Lung microvascular endothelial cell (primary cell): Measurements from ENCODE around the gene IRX4. TPM values are rescaled to one million over a fixed set of nuclear protein-coding genes. Genes with fewer than 3 reads are reported as not detected.
A peak's percentile ranks its signal among the peaks of the same experiment; 100 is the strongest.

Experiments used
- DNase-seq, 2 donors: peaks; one replicate each; pipeline versions ENCODE4 v3.0.0 to v3.0.0-alpha.2; 2010; ENCODE audit warnings: low read depth in 2 of 2
- total RNA-seq: library from RNA; depleted of rRNA; stranded (reverse); fragments of >200 nt; gene quantifications from 2 replicates; pipeline ENCODE4 v1.2.1, GENCODE V29; 2014

Gene IRX4
- not detected in 2 replicates for total RNA-seq

DNA sequence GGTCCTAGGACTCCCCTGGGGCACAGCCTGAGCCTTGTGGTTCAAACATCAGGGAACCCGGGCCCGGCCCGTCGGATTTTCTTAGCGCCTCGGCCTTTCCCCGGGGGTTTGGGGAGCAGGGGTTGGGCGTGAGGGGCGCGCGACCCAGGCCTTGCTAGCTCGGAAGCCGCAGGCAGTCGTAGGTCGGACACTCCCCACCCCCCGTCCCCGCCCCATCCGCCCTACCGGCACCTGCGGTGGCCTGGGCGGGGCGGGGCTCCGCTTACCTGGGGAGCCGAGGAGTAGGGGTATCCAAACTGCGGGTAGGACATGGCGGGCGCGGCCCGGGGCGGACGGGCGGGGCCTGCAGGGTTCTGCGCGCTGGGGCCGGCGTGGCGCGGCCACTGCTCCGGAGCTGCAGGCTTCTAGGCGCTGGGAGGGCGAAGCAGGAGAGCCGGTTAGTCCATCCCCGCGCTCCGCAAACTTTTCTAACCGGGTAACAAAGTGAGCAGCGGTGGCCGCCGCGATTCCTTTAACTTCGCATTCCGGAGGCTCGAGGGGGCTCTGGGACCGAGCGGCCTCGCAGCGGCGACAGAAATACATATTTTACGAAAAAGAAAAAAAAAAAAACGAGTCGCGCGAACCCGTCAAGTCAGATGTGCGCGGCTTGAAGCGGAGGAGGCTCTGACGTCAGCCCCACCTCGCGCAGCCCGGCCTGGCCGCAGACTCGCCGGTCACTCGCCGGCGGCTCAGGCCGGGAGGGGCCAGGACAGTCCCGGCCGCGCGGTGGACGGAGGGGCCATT lies at the start of gene IRX4:
Gene IRX4 (minus strand): TSS at position 589 of the 783 bp plus-strand sequence. CDS start 278 bp downstream, at position 311.
- peak; percentile 10 to 14 for DNase-seq

DNA sequence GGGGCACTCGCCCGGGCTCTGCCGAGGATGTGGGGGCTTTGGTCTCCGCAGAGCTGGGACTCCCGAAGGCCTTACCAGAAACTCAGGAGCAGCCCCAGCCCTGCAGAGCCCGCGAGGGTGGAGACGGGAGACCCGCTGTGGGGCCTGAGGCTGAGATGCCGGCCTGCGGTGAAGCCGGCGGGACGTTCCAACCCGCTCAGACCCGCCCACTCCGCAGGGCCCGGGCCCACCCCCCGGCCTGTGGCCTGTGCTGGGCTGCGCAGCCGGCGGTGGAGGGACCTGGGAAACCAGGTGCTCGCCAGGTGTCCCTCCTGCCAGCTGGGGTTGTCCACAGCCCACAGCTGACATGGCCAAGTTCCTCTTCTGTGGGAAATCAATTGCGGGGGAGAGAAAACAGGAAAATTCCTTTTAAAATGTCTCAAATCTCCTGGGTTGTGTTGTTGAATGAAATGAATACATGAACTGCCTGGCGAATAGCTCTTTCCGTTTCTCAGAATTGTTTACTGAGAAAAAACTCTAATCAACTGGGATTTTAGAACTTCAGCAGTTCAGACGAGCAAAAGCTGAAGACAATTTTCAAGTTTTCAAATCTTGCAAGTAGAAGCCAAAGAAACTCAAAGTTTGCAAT lies 49.0 kb upstream of the IRX4 start:
- no peak for DNase-seq

DNA sequence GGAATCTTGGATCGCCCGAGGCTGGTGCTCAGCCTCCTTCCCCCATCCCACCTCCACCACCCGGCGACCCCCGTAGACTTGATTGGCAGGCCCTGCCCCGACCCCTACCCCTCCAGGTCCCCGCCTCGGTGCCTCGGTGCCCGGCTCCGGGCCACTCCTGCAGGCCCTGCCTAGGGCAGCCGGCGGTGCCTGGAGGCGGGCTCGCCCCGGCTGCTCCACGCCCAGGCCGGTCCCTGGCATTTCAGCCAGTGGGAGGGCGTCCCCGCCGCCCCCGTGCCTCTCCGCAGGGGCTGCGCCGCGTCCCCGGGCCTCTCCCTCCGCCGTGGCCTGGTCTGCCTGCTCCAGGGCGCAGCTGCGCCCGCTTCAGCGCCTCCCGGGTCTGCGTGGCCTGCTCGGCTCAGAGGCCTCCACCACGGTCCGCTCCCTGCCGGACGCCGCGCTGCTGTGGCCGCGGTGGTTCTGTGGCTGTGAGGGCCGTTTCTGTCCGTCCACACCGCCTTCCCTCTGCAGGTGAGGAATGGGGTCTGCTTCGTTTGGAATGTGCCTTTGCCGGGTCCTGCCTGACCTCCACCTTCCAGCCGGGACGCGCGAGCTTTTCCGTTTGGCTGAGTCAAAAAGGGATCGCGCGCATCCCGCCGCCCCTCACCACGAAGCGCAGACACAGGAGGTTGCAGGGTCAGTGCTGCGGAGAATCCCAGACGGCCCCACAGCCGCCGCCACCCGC lies 48.3 kb upstream of the IRX4 start:
- DNase-seq, result no peak

DNA sequence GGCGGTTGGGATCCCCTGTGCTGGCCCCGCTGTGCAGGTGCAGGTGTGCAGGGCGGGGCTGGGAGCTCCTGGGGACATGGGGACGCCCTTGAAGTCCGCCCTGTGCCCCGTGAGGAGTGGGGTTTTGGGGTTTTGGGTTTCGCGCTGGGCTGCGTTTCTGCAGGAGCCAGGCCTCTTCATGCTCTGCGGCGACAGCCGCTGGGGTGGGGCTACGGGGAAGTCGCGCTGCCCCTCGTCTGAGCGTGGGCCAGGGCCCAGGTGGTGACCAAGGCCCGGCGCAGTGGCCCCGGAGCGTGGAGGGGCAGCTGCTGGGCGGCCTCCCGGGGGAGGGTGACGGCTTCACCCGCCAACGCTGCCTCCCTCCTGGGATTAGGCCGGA lies 47.8 kb upstream of the IRX4 start:
- no peak for DNase-seq

DNA sequence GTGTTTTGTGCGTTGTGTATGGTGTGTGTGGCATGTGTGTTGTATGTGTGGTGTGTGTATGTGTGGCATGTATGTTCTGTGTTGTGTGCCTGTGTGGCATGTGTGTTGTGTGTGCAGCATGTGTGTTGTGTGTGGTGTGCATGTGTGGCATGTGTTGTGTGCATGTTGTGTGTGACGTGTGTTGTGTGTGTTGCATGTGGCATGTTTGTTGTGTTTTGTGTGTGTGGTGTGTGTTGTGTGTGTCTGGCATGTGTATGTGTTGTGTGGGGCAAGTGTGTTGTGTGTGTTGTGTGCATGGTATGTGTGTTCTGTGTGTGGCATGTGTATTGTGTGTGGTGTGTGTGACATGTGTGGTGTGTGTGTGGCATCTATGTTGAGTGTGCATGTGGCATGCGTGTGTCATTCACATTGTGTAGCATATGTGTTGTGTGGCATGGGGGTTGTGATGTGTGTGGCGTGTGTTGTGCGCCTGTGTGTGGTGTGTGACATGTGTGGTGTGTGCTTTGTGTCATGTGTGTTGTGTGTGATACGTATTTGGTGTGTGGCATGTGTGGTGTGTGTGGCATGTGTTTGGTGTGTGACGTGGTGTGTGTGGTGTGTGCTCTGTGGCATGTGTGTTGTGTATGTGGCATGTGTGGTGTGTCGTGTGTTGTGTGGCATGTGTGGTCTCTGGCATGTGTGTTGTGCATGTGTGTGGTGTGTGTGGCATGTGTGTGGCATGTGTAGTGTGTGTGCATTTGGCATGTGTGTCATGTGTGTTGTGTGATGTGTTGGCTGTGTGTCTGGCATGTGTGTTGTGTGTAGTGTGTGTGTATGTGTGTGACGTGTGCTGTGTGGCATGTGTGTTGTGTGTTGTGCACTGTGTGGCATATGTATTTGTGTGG lies 46.6 kb upstream of the IRX4 start:
- no peak for DNase-seq

DNA sequence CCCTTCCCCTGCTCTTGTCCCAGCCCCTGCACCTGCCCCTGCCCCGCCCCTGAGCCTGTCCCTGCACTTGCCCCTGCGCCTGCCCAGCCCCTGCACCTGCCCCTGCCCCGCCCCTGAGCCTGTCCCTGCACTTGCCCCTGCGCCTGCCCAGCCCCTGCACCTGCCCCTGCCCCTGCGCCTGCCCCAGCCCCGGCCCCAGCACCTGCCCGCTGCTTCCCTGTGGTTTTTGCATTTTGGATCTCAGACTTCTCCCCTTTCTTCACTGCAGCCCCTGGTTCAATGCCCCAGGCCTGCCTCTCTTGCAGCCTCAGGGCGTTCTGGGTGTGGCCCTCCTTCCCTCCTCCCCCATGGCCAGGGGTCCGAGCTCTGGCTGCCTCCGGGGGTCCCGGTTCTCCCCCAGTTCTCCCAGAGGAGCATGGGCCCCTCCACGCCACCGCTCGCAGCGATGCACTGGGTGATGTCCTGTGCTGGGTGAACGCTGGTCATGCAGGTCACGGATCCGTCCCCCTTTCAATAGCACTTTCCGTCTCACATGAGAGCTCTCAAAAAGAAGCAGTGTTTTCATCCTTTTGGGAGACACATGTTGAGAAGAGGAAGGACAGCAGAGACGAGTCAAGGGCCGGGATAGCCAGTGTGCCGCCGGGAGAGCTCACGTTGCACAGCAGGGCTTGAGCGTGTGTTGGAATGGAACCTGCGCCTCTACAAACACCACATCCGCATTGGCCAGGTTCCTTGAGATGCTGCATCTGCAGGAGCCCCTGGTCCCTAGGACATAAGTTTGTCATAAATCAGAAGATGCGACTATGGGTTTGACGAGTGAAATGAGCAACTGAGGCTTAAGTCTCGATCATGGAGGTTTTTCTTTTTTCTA lies 44.0 kb upstream of the IRX4 start:
- DNase-seq, result no peak

DNA sequence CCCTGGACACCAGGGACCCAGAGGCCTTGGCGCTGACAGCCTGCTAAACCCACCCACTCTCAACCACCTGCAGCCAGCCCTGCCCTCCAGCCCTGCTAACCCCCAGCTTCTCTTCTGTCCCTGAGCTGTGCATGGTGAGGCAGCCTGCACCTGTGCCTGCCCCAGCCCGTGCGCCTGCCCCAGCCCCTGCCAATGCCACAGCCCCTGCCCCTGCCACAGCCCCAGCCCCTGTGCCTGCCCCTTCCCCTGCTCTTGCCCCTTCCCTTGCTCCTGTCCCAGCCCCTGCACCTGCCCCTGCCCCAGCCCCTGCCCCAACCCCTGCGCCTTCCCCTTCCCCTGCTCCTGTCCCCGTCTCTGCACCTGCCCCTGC lies 43.3 kb upstream of the IRX4 start:
- no peak for DNase-seq

DNA sequence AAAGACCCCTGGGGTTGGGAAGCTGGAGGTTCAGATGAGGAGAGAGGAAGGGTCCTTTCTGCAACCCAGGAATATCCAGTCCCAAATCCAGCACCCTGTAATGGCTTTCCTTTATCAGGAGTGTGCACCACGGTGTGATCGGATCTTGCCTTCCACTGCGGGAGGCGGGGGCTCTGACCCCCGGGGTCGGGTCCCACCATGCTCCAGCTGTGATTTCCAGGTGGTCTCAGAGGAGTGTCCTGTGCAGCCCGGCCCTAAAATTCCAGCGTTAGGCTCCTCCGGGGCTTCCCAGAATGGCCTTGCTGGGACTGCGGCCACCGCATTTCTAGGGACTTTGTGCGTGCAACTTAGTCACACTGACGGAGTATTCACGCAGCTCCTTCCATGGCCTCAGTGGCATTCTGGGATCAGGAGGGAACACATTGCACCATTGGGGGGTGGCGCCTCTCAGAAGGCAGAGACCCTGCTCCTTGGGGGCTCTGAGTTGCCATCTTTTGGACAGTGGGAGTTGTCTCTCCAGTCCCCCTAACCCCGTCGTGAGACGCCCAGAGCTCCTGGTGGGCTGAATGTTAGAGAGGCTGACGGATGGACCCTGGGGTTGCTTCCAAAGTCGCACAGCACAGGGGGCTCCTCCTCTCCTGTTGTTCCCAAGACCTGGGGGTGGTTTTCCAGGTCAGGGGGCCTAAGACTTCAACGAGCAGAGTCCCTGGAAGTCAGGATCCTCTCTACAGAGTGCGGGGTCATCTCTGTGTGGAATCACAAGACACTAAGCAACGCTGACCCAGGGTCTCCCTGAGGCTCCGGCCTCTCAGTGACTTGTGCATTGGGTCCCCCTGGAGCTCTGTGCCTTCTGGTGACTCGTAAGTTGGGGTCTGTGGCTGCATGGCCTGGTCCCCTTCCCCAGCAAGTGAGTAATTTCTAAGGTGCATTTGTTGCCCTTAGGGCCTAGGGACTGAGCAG lies 42.7 kb upstream of the IRX4 start:
- DNase-seq, result no peak

DNA sequence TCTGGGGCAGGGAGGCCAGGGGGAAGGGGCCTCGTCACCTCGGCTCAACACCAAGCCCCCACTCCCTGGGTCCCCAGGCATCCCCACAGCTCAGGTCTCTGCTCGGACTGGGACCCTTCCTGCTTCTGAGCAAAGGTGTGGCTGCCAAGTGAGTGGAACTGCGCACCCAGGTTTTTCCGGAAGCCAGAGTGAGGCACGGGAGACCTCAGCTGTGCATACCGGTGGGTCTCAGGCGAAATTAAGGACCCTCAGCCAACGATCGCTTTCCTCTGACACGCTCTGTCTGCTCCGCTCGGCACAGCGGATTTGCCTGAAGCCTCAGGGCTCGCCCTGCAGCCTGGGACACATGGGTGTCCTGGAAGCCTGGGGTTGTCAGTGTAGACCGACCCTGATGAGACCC lies 41.0 kb upstream of the IRX4 start:
- no peak for DNase-seq

DNA sequence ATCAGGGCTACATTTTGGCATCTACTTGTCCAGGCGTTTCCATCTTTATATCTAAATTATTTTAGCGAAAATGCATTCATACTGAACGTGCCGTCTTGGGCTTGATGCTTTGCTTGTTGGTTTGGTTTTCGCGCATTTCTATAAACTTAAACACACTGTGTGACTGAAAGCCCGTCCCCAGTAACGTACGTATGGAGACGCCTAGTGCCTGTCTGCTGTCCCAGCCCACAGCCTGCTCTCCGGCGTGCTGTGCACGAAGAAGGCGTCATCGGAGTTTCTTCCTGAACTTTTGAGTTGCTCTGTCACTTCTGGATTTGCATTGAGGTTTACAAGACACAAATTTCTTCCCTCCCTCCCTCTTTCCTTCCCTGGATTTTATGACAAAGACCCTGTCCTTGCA lies 40.6 kb upstream of the IRX4 start:
- DNase-seq, result no peak

DNA sequence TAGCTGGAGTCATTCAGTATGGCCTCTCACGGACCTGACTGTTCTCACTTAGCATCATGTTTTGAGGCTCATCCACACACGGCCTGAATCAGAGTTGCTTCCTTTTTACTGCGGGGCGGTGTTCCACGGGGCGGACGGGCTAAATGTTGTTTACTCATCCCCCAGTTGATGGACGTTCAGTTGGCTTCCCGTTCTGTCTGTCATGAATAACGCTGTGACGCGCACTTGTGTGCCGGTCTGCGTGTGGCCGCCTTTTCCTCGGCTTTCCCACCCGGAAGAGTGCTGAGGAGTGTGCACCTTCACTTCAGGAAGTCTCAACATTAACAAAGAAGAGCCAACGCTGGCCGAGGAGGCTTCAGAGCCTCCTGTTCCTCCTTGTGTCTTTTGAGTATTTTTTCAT lies 39.0 kb upstream of the IRX4 start:
- DNase-seq, result no peak

DNA sequence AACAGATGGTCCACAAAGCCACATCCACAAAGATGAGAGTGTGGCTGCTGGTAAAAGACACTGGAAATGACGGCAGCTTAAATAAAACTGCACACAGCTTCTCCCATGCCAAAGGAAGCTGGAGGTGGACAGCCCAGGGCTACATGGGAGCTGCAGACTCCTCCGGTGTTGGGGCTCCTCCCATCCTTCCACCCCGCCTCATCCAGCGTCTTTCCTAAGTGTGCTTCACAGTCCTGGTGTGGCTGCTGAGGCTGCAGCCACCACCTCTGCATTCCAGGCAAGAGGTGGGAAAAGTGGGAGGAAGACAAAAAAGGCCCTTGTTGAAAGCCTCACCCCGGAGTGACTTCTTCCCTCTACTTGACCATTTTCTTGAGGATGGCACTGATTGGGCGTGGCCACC lies 37.0 kb upstream of the IRX4 start:
- DNase-seq, result no peak

DNA sequence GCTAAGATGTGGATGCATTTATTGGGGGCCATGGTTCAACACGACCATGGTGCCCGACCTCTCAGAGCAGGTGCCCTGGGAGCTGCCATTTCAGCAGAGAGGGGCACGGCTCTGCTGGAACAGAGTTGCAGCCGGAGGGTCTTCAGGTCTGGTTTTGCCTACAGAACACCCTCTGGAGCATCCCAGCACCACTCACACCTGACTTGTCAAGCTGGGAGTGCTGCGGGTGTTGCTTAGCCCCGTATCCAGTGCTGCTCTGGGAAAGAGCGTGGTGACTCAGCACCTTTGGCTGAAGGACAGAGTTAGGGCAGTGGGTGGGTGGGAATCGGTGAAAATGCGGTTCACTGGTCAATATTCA lies 36.5 kb upstream of the IRX4 start:
- no peak for DNase-seq

DNA sequence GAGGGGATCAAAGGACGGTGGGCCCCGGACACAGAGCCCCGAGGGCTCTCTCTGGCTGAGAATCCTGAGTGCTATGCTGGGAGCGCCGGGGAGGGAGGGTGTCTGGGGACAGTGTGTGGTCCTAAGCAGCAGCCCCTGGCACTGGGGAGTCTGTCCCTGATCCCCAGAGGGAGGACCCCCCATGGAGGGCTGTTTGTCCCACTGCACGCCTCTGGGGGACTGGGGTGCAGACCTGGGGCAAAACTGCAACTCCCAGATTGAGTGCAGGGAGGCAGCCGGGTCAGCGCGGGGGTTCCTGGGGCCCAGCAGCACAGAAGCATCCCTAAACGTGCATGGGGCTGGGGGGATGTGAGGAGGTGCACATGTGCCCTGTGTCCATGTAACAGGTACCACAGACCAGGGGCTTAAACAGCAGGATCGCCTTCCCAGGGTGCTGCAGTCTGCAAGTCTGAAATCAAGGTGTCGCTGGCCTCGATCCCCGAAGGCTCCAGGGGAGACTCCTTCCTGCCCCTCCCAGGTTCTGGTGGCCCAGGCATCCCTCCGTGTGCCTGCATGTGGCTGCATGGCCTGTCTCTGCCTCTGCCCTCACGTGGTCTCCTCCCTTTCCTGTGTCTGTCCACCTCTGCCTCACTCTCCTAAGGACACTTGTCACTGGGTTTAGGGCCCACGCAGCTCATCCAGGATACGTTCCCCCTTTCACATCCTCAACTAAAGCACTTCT lies 35.9 kb upstream of the IRX4 start:
- DNase-seq, result no peak

DNA sequence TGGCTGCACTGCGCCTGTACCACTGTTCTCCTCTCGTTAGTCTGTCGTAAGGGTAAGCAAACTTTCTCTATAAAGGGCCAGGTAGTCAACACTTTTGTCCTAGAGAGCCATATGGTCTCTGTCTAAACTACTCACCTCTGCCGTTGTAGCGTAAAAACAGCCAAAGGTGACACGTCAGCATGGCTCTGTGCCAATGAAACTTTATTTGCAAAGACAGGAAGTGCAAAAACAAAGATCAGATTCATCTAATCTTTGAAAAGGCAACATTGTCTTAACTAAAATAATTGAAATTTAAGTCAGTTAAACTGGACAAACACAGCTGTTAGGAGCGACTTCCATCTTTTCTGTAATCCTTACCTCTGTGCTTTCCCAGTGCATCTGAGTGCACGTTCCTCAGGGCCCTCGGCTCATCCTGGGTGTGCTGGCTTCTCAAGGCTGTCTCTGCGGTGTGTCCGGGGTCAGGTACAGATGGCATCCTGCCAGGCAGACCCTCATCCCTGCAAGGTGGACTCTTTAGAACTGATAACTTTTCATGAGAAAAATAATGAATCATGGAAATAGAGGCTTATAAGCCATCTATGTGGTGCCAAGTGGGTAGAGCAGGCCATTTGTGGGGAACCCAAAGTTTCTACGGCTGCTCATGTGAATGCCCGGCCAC lies 35.2 kb upstream of the IRX4 start:
- no peak for DNase-seq

DNA sequence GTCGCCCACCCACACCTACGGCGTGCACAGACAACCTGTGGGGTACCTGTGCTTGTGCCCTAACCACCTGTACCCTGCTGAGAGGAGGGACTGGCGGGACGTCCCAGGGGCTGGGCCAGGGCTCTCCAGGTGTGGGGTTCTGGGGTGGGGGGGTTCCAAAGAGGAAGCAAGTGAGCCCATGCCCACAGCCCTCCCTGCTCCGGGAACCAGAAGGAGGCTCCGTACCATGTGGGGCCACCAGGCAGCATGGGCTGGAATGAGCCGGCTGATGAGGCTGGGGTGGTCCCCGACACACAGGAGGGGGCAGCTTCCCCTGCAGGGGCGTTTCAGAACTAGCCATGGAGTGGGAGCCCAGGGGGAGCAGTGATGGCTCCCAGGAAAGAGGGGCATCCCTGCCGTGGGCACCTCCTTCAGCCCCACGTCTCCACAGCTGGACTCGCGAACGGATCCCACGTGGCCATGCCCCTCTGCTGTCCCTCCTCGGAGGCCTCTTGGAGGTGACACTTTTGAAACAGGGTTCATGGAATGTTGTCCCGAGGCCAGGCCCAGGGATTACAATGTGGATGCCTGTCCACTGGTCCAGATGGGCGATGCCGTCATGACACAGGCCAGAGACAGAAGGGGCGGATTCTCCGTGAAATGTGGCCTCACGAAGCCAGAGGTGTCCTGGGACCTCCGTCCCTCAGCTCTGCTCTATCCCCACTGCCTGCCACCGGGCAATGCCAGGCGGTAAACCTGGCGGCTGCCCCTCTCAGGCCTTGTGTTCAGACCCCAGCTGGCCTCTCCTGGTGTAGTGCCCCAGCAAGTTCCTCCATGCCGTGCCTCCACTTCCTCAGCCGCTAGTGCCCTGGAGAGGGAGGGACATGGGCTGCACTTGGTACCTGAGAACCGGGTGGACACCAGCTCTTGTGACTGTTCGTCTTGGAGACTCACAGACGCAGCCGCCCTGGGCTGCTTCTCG lies 33.6 kb upstream of the IRX4 start:
- no peak for DNase-seq

DNA sequence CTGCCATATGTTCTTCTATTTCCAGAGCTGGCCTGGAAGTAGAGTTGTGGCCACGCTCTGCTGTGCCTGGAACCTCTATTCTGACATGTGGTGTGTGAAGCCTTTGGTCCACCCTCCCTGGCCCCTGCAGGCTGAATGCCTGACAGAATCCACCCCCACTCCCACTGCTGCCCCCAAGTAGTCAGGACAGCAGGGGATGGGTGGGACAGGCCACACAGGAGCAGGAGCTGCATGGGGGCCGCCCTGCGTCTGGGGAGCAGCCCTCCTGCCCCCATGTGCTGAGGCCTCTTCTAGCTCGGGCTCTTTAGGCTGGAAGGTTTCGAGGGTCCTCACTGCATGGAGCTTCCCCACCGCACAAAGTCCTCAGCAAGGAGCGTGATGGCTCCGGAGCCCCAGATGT lies 32.6 kb upstream of the IRX4 start:
- DNase-seq, result no peak
